Trophoblast cell (in vitro differentiated cells and primary cell): Measurements from ENCODE around the gene CD79A.

Experiments
- DNase-seq, 2 donors: peaks; one replicate each; pipeline ENCODE4 v3.0.0-alpha.2; 2016
- H2AFZ ChIP-seq: 2 replicates; pipeline ENCODE4 v1.6.1; 2013; ENCODE audit warnings: low read length, moderate library complexity, mild to moderate bottlenecking; ENCODE audit not compliant: insufficient read depth, poor library complexity
- H2AK5ac ChIP-seq: 2 replicates; pipeline ENCODE4 v1.6.1; 2013; ENCODE audit warnings: mild to moderate bottlenecking, low read length
- H2BK120ac ChIP-seq: 2 replicates; pipeline ENCODE4 v1.6.1; 2013; ENCODE audit warnings: low read length, mild to moderate bottlenecking, moderate library complexity; ENCODE audit not compliant: insufficient read depth, poor library complexity
- H2BK12ac ChIP-seq: 2 replicates; pipeline ENCODE4 v1.6.1; 2013; ENCODE audit warnings: mild to moderate bottlenecking, low read length, moderate library complexity
- H2BK5ac ChIP-seq: 2 replicates; pipeline ENCODE4 v1.6.1; 2013; ENCODE audit warnings: low read length, low read depth, moderate library complexity, mild to moderate bottlenecking; ENCODE audit not compliant: poor library complexity
- H3K14ac ChIP-seq: 2 replicates; pipeline ENCODE4 v1.6.1; 2013; ENCODE audit warnings: mild to moderate bottlenecking, low read length
- H3K18ac ChIP-seq: 2 replicates; pipeline ENCODE4 v1.6.1; 2013; ENCODE audit warnings: mild to moderate bottlenecking, low read length
- H3K23ac ChIP-seq: 2 replicates; pipeline ENCODE4 v1.6.1; 2013; ENCODE audit warnings: low read length
- H3K27ac ChIP-seq: 2 replicates; pipeline ENCODE4 v1.5.1; 2013; ENCODE audit warnings: low read depth, mild to moderate bottlenecking, inconsistent platforms, low read length, moderate library complexity
- H3K27me3 ChIP-seq: 2 replicates; pipeline ENCODE4 v1.6.1; 2013; ENCODE audit warnings: inconsistent platforms, mild to moderate bottlenecking, low read length, moderate library complexity; ENCODE audit not compliant: insufficient read depth
- H3K36me3 ChIP-seq, 2 experiments: 1 replicate in 1 of 2; 2 replicates in 1 of 2; pipeline ENCODE4 v1.6.1; 2013; ENCODE audit warnings: low read length in 2 of 2, mild to moderate bottlenecking in 2 of 2, moderate library complexity in 1 of 2; ENCODE audit not compliant: insufficient read depth in 2 of 2, control insufficient read depth in 1 of 2
- H3K4ac ChIP-seq: 2 replicates; pipeline ENCODE4 v1.6.1; 2013; ENCODE audit warnings: low read depth, mild to moderate bottlenecking, low read length, moderate library complexity
- H3K4me1 ChIP-seq, 2 experiments: 1 replicate in 1 of 2; 2 replicates in 1 of 2; pipeline ENCODE4 v1.6.1; 2013; ENCODE audit warnings: low read length in 2 of 2, mild to moderate bottlenecking in 2 of 2, moderate library complexity in 1 of 2; ENCODE audit not compliant: insufficient read depth in 2 of 2, control insufficient read depth in 1 of 2
- H3K4me2 ChIP-seq: 2 replicates; pipeline ENCODE4 v1.6.1; 2013; ENCODE audit warnings: inconsistent platforms, mild to moderate bottlenecking, low read length, moderate library complexity
- H3K4me3 ChIP-seq: 2 replicates; pipeline ENCODE4 v1.5.1; 2013; ENCODE audit warnings: mild to moderate bottlenecking, low read depth, low read length, inconsistent platforms
- H3K79me1 ChIP-seq: one replicate; pipeline ENCODE4 v1.6.1; 2013; ENCODE audit warnings: low read length
- H3K79me2 ChIP-seq: 2 replicates; pipeline ENCODE4 v1.6.1; 2013; ENCODE audit warnings: low read length, mild to moderate bottlenecking; ENCODE audit not compliant: control insufficient read depth, insufficient read depth, poor library complexity
- H3K9ac ChIP-seq: 2 replicates; pipeline ENCODE4 v1.6.1; 2013; ENCODE audit warnings: mild to moderate bottlenecking, low read length
- H3K9me3 ChIP-seq: 2 replicates; pipeline ENCODE4 v1.6.1; 2013; ENCODE audit warnings: low read depth, mild to moderate bottlenecking, control low read depth, inconsistent platforms, low read length; ENCODE audit not compliant: insufficient read depth
- H4K12ac ChIP-seq: 2 replicates; pipeline ENCODE4 v1.6.1; 2013; ENCODE audit warnings: low read depth, mild to moderate bottlenecking, low read length, moderate library complexity
- H4K8ac ChIP-seq: 2 replicates; pipeline ENCODE4 v1.6.1; 2013; ENCODE audit warnings: low read depth, mild to moderate bottlenecking, low read length, moderate library complexity
- H4K91ac ChIP-seq: one replicate; pipeline ENCODE4 v1.6.1; 2013; ENCODE audit warnings: low read depth, mild to moderate bottlenecking, low read length, moderate library complexity
- WGBS: extraction: QIAGEN DNeasy Blood & Tissue Kit; methylation state at CpG from one replicate; pipeline ENCODE4 v1.1.7; 2013; ENCODE audit warnings: missing lambda C conversion rate; ENCODE audit not compliant: insufficient read length, insufficient coverage; ENCODE audit errors: extremely low coverage; 5-methylcytosine and 5-hydroxymethylcytosine counted together

CD79A gene

DNA sequence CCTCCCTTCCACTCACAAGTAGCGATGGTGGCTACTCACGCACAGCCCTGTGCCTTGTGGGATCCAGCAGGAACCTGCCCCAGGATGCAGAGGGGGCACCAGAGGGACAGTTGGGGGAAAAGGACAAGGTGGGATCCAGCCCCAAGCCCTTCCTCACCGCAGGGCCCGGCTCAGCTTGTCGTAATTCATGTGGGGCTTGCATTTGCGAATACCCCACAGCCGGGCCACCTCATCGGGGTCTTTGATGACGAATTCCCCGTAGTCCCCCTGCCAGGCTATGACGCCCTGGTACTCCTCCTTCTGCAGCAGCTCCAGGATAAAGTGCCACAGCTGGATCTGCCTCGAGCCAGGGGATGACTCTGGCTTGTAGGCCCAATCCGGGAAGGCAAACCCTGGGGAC lies 32.6 kb downstream of the CD79A start:
- Histone ChIP-seq H3K18ac (no peak overlapping the region), H3K79me1 (no peaks in the 10 kb centered on the region), H2BK12ac (no peak overlapping the region), H4K12ac (no peak overlapping the region), H3K79me2 (no peaks in the 10 kb centered on the region), H3K4me3 (no peak overlapping the region), H3K23ac (no peak overlapping the region), H3K4me2 (no peak overlapping the region), H3K27ac (no peak overlapping the region), H3K9me3 (peaks cover 3% of the 10 kb centered on the region), H3K14ac (no peak overlapping the region), H2AK5ac (no peak overlapping the region), H3K36me3 (peaks cover 26 to 30% of the 10 kb centered on the region in 2 experiments), H2BK120ac (no peak overlapping the region), H4K91ac (no peak overlapping the region), H3K4ac (no peak overlapping the region), H4K8ac (no peak overlapping the region), H2AFZ (no peak overlapping the region), H2BK5ac (no peak overlapping the region), H3K4me1 (no peaks in the 10 kb centered on the region), H3K9ac (no peak overlapping the region), H3K27me3 (peaks cover 31% of the 10 kb centered on the region)
- DNase-seq: no peak
- no CpG with 5 or more reads among the region's 13 CpGs for WGBS

DNA sequence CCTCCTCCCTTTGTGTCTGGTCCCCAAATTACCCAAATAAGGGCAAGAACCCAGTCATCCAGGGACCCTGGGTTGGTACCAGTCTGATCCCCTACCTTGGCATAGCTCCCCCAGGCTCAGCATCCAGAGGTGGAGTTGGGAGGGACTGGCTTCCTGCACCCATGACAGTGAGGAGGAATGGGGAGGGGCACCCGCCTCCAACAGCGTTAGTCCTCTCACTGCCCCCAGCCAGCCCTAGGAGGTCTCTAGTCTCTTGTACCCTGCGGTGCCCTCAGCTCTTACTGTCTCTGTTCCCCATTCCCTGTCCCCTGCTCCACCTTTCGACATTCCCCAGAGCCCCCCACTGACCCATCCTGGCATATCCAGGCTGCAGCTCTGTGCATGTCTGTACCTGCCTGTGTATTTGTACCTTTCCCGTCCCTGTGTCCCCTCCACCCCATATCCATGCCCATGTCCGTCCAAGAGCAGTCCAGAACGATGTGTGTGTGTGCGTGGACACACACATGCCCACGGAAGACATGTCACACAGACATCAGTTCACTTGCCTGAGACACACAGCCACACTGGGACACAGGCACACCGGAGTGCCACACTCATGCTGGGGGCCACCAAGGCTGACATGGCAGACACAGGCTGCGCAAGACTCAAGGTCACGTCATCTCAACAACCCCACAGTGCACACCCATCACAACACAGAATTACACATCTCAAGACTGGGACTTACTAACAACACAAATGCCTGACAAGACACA lies 33.3 kb downstream of the CD79A start:
- Histone ChIP-seq H2BK12ac (no peak overlapping the region), H3K9ac (no peak overlapping the region)

DNA sequence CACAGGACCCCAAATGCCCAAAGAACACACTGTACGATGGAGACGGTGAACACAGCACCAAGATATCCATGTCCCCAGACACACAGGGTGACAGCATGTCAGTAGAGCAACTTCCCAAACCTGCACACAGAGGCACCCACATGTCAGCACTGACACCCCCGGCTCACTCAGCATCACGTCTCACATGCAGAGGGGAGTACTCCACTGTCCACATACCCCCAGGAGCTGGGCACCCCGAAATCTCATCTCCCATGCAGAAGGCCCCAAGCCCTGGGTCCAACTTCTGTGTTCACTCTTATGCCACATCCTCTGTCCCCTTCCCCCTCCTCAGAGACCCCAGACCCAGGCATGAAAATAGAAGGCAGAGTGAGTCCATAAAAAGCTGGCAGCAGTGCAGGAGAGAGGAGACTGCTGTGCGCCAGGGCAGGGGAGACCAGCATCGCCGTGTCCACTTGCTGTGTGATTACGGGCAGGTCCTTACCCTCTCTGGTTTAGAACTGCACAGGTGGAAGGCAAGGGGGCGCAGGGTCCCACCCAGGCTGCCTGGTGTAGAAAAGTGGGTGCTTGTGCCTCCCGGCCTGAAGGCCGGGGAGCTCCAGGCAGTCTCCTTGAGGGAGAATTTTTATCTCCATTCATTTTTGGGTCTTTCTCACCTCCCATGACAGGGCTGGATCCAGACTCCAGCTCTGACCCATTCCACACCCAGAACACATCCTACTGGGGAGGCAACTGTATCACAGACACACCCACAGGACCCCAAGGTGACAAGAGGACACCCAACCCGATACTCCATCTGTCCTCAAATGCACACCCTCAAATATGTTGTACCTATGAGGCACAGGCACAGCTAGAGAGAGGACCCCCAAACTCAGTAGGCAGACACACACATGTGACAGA lies 34.2 kb downstream of the CD79A start:
- Histone ChIP-seq H3K4ac (no peak overlapping the region), H2BK12ac (no peak overlapping the region), H3K9ac (no peak overlapping the region), H3K36me3 (peaks cover 11 to 14% of the 10 kb centered on the region in 2 experiments), H3K18ac (no peak overlapping the region), H2BK120ac (no peak overlapping the region), H2AFZ (no peak overlapping the region), H3K23ac (no peak overlapping the region), H3K4me2 (no peak overlapping the region), H3K14ac (no peak overlapping the region), H3K79me1 (no peaks in the 10 kb centered on the region), H3K27ac (no peak overlapping the region), H4K8ac (no peak overlapping the region), H3K4me3 (no peak overlapping the region), H4K12ac (no peak overlapping the region), H2BK5ac (no peak overlapping the region), H4K91ac (no peak overlapping the region), H3K4me1 (no peaks in the 10 kb centered on the region), H3K27me3 (peaks cover 41% of the 10 kb centered on the region), H3K9me3 (peaks cover 9% of the 10 kb centered on the region), H2AK5ac (no peak overlapping the region), H3K79me2 (no peaks in the 10 kb centered on the region)
- no peak for DNase-seq
- no CpG with 5 or more reads among the region's 13 CpGs for WGBS

More for the DNA sequence above, 33.3 kb downstream of the CD79A start:
- no peak overlapping the region for H2AFZ ChIP-seq
- no peak overlapping the region for H2BK120ac ChIP-seq
- no peak overlapping the region for H2AK5ac ChIP-seq
- no peaks in the 10 kb centered on the region for H3K79me2 ChIP-seq
- no peak overlapping the region for H3K27ac ChIP-seq
- no peak overlapping the region for H3K14ac ChIP-seq
- no peak overlapping the region for H4K91ac ChIP-seq
- no peaks in the 10 kb centered on the region for H3K4me1 ChIP-seq
- no peak overlapping the region for H3K4ac ChIP-seq
- no peak overlapping the region for H4K12ac ChIP-seq
- peaks cover 6% of the 10 kb centered on the region for H3K9me3 ChIP-seq
- no peak overlapping the region for H3K18ac ChIP-seq
- H3K4me3 ChIP-seq: no peak overlapping the region
- no CpG with 5 or more reads among the region's 12 CpGs for WGBS
- peaks cover 19 to 23% of the 10 kb centered on the region in 2 experiments for H3K36me3 ChIP-seq
- no peak for DNase-seq
- H3K27me3 ChIP-seq: peaks cover 36% of the 10 kb centered on the region
- no peak overlapping the region for H2BK5ac ChIP-seq
- H3K4me2 ChIP-seq: no peak overlapping the region
- H4K8ac ChIP-seq: no peak overlapping the region
- no peak overlapping the region for H3K23ac ChIP-seq
- no peaks in the 10 kb centered on the region for H3K79me1 ChIP-seq

DNA sequence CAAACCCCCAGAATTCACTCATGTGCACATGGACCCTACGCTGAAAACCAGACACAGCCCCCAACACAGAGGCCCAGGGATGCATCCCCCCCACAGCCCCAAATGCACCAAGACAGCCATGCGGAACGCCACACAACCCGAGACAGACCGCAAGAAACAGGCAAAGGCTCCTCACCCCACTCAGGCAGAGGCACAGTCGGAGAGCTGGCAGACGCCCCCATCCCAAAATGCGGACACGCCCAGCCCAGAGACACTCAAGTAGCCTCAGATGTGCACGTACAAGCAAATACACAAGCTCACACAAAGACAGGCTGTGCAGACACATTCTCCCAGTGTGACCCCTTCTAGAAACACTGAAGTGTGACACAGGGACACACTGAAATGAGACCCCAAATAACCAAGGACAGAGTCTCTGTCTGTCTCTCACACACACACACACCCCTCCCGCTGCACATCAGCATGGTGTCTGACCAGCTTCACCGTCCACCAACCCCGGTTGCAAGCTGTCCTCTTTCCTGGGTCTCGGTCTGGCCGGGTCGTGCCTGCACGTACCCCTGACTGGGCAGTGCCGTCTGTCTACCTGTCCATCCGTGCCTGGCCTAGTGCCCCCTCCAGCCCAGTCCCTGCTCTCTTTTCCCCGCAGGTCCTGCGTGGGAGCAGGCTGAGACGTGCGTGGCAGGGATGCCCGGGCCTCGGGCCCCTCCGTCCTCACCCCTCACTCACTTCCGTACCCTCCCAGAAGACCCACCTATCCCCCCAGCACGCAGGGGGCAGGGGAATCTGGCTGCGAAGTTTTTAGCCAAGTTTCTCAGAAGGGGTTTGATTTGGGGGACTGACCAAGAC lies 35.0 kb downstream of the CD79A start:
- H3K9me3 ChIP-seq: peaks cover 15% of the 10 kb centered on the region
- no peak overlapping the region for H3K9ac ChIP-seq
- H4K8ac ChIP-seq: no peak overlapping the region
- no peak overlapping the region for H3K14ac ChIP-seq
- no peaks in the 10 kb centered on the region for H3K79me2 ChIP-seq
- H3K4me2 ChIP-seq: no peak overlapping the region
- H3K4me3 ChIP-seq: no peak overlapping the region
- H2BK12ac ChIP-seq: no peak overlapping the region
- no peak overlapping the region for H2AFZ ChIP-seq
- H3K4me1 ChIP-seq: no peaks in the 10 kb centered on the region
- H2AK5ac ChIP-seq: no peak overlapping the region
- no CpG with 5 or more reads among the region's 29 CpGs for WGBS
- no peak overlapping the region for H2BK120ac ChIP-seq
- H3K23ac ChIP-seq: no peak overlapping the region
- H3K36me3 ChIP-seq: peaks cover 2 to 6% of the 10 kb centered on the region in 2 experiments
- no peak overlapping the region for H4K12ac ChIP-seq
- H4K91ac ChIP-seq: no peak overlapping the region
- H3K4ac ChIP-seq: no peak overlapping the region
- H2BK5ac ChIP-seq: no peak overlapping the region
- no peaks in the 10 kb centered on the region for H3K79me1 ChIP-seq
- H3K18ac ChIP-seq: no peak overlapping the region
- no peak for DNase-seq
- no peak overlapping the region for H3K27ac ChIP-seq
- H3K27me3 ChIP-seq: peaks cover 49% of the 10 kb centered on the region
